CD14-positive monocyte (primary cell): ENCODE results near the gene OR1F1. TPM values are rescaled to one million over a fixed set of nuclear protein-coding genes. Genes with fewer than 3 reads are reported as not detected.

Experiments
- DNase-seq, 3 donors: peaks; one replicate each; pipeline ENCODE4 v3.0.0-alpha.2; 2011 to 2022
- H2AFZ ChIP-seq: 2 replicates; pipeline ENCODE4 v1.6.0; 2012; ENCODE audit warnings: mild to moderate bottlenecking, low read depth, low read length, inconsistent platforms; ENCODE audit not compliant: insufficient read depth, poor library complexity, severe bottlenecking
- H3K27ac ChIP-seq, 2 donors: 1 replicate in 1 of 2; 2 replicates in 1 of 2; pipeline ENCODE4 v1.5.1; 2012 to 2013; ENCODE audit warnings: low read length in 2 of 2, control low read depth in 1 of 2, inconsistent platforms in 1 of 2, low read depth in 1 of 2, mild to moderate bottlenecking in 1 of 2
- H3K27me3 ChIP-seq, 2 donors: one replicate each; pipeline versions ENCODE4 v1.6.0 to v1.6.1; 2011 to 2013; ENCODE audit warnings: low read length in 2 of 2; ENCODE audit not compliant: control insufficient read depth in 2 of 2, insufficient read depth in 2 of 2
- H3K36me3 ChIP-seq, 2 donors: replicated peaks in 1 of 2; 1 replicate in 1 of 2; 2 replicates in 1 of 2; pipeline versions ENCODE4 v1.5.1 to v1.6.1; 2012 to 2013; ENCODE audit warnings: low read length in 2 of 2, control low read depth in 1 of 2, inconsistent platforms in 1 of 2, mild to moderate bottlenecking in 1 of 2; ENCODE audit not compliant: insufficient read depth in 2 of 2, control insufficient read depth in 1 of 2
- H3K4me1 ChIP-seq, 2 donors: 1 replicate in 1 of 2; 2 replicates in 1 of 2; pipeline versions ENCODE4 v1.5.1 to v1.6.1; 2012 to 2013; ENCODE audit warnings: low read length in 2 of 2, control low read depth in 1 of 2, inconsistent platforms in 1 of 2, mild to moderate bottlenecking in 1 of 2, moderate library complexity in 1 of 2; ENCODE audit not compliant: insufficient read depth in 2 of 2, control insufficient read depth in 1 of 2
- H3K4me2 ChIP-seq: replicated peaks from 2 replicates; pipeline ENCODE3; 2012; ENCODE audit warnings: low read length, moderate library complexity, mild to moderate bottlenecking; ENCODE audit not compliant: poor library complexity, severe bottlenecking; ENCODE audit errors: extremely low read depth
- H3K4me3 ChIP-seq, 3 experiments: fragments of 200-600 bp in 1 of 3; sonication (generic) in 1 of 3; replicated peaks in 1 of 3; 1 replicate in 2 of 3; 2 replicates in 1 of 3; pipeline ENCODE4 v1.5.1; 2011 to 2013; ENCODE audit warnings: low read length in 3 of 3, mild to moderate bottlenecking in 3 of 3, control low read depth in 2 of 3, low read depth in 2 of 3, inconsistent platforms in 1 of 3, moderate library complexity in 1 of 3
- H3K79me2 ChIP-seq: 2 replicates; pipeline ENCODE4 v1.6.0; 2012; ENCODE audit warnings: mild to moderate bottlenecking, control low read depth, inconsistent platforms, low read length, moderate library complexity; ENCODE audit not compliant: insufficient read depth
- H3K9ac ChIP-seq: 2 replicates; pipeline ENCODE4 v1.6.0; 2017; ENCODE audit warnings: low read length, mild to moderate bottlenecking; ENCODE audit not compliant: insufficient read depth, poor library complexity, severe bottlenecking
- H3K9me3 ChIP-seq, 2 donors: replicated peaks in 1 of 2; 1 replicate in 1 of 2; 2 replicates in 1 of 2; pipeline versions ENCODE4 v1.5.1 to v1.6.1; 2012 to 2013; ENCODE audit warnings: low read length in 2 of 2, control low read depth in 1 of 2; ENCODE audit not compliant: control insufficient read depth in 1 of 2, insufficient read depth in 1 of 2
- H4K20me1 ChIP-seq: 2 replicates; pipeline ENCODE4 v1.6.0; 2012; ENCODE audit warnings: mild to moderate bottlenecking, low read length, control low read depth, moderate library complexity; ENCODE audit not compliant: insufficient read depth
- H3K27ac Mint-ChIP-seq, 7 donors: one replicate each; pipeline ENCODE4 v1.8.0; 2020; ENCODE audit warnings: mild to moderate bottlenecking in 7 of 7, mixed read lengths in 7 of 7, moderate library complexity in 6 of 7, inconsistent platforms in 2 of 7
- H3K27me3 Mint-ChIP-seq, 3 donors: one replicate each; pipeline ENCODE4 v1.8.0; 2021 to 2022; ENCODE audit warnings: low read depth in 3 of 3, mild to moderate bottlenecking in 3 of 3, mixed read lengths in 3 of 3, moderate library complexity in 3 of 3, inconsistent platforms in 1 of 3
- H3K36me3 Mint-ChIP-seq, 2 donors: one replicate each; pipeline ENCODE4 v1.8.0; 2020; ENCODE audit warnings: mixed read lengths in 2 of 2, inconsistent platforms in 1 of 2, mild to moderate bottlenecking in 1 of 2
- H3K4me1 Mint-ChIP-seq: one replicate; pipeline ENCODE4 v1.8.0; 2020; ENCODE audit warnings: mild to moderate bottlenecking, mixed read lengths
- H3K4me3 Mint-ChIP-seq, 2 donors: one replicate each; pipeline ENCODE4 v1.8.0; 2020; ENCODE audit warnings: mild to moderate bottlenecking in 2 of 2, mixed read lengths in 2 of 2, moderate library complexity in 1 of 2
- H3K9me3 Mint-ChIP-seq, 7 donors: one replicate each; pipeline ENCODE4 v1.8.0; 2020 to 2022; ENCODE audit warnings: mixed read lengths in 7 of 7, mild to moderate bottlenecking in 6 of 7, moderate library complexity in 6 of 7, inconsistent platforms in 2 of 7
- CTCF ChIP-seq: fragments of 200-600 bp; IDR thresholded peaks from one replicate; pipeline ENCODE4 v1.8.0; 2022; ENCODE audit warnings: antibody characterized with exemption, mild to moderate bottlenecking
- WGBS: methylation state at CpG from one replicate; pipeline ENCODE4 v1.1.5; 2013; ENCODE audit warnings: missing lambda C conversion rate; ENCODE audit not compliant: insufficient coverage; 5-methylcytosine and 5-hydroxymethylcytosine counted together
- intact Hi-C, 2 donors: fragments of 100-400 bp; cut with micrococcal nuclease; formaldehyde crosslinking; loops; one replicate each; pipeline versions ENCODE4 v1.15.0 to v1.15.1; 2023
- polyA plus RNA-seq, 3 donors: library from polyadenylated mRNA; depleted of rRNA in 1 of 3; unstranded in 2 of 3; stranded (reverse) in 1 of 3; fragments of 300-500 nt in 2 of 3; fragments of >200 nt in 1 of 3; fragmentation: Illumina TruSeq in 2 of 3; gene quantifications; 1 replicate in 2 of 3; 2 replicates in 1 of 3; pipeline ENCODE4 v1.2.3, GENCODE V29; 2012 to 2021

Gene OR1F1
- polyA plus RNA-seq, 3 donors: not detected

DNA sequence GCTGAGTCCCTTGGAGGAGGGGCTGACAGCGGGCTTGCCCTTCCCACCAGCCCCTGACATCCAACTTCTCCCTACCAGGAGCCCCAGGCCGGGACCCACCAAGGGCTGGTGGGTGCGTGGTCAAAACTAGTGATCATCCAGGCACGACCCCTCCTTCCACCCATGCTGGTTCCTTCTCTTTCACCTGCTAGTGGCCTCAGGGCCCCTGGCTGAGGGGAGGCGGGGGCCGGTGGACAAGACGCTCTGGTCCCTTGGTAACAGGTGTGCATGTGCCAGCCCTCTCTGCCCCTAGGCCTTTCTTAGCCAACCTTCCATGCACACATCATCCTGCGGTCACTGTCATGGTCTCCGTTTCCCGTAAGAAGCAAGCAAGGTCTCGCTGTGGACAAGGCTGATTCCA is 44.8 kb upstream of the OR1F1 start:
- H3K36me3 Mint-ChIP-seq: peaks cover 38 to 50% of the 10 kb centered on the region in 2 donors
- WGBS: over 99% methylated on average over 9 of the region's 11 CpGs
- H3K4me3 ChIP-seq: no peak overlapping the region

DNA sequence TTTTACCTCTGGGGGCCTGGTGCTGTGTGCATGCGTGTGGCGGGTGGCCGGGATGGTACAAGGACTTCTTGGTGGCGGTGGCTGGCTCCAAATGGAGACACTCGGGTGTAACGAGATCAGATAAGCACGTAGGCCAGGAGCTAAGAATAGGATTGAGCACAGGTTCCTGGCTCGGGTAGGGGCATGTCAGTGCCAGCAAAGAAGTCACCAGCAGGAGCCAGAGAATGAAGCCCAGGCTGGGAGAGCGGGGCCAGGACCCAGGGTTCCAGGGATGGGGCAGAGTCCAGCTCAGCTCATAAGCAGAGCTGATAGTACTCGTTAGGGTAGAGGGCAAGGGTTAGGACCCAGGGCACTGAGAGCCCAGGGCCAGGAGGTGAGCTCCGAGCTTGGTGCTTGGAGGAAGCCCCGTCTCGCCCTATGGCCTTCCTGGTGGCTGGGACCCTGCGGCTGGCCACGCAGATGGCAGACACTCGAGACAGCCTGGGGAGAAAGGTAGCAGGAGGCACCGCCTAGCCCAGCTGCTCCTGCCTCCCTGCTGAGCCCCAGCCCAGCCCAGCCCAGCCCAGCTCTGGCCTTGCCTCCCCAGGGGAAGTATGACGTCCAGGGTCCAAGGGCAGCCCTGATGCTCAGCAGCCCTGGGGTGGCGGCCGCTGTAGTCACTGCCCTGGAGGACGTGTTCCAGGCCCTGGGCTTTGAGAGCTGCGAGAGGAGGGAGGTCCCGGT is 44.2 kb upstream of the OR1F1 start:
- Histone ChIP-seq H3K9ac (no peak overlapping the region), H3K36me3 (peaks cover 25 to 45% of the 10 kb centered on the region in 2 donors), H2AFZ (no peak overlapping the region), H3K27me3 (no peaks in the 10 kb centered on the region), H3K27ac (no peak overlapping the region), H4K20me1 (no peaks in the 10 kb centered on the region), H3K9me3 (no peaks in the 10 kb centered on the region), H3K4me3 (no peak overlapping the region), H3K4me1 (no peaks in the 10 kb centered on the region), H3K4me2 (no peak overlapping the region), H3K79me2 (no peaks in the 10 kb centered on the region)
- H3K27me3 Mint-ChIP-seq: peaks cover 4 to 14% (median 11%) of the 10 kb centered on the region in 3 donors
- no peaks in the 10 kb centered on the region for H3K9me3 Mint-ChIP-seq
- TF ChIP-seq CTCF: no peak
- H3K27ac Mint-ChIP-seq: peak overlapping the region in 2 of 7 donors; percentile 54 to 66
- DNase-seq: no peak
- no peaks in the 10 kb centered on the region for H3K4me1 Mint-ChIP-seq
- H3K36me3 Mint-ChIP-seq: peaks cover 35 to 45% of the 10 kb centered on the region in 2 donors
- H3K4me3 Mint-ChIP-seq: no peak overlapping the region
- intact Hi-C loops: no loop called here
- WGBS: 91% methylated on average over 20 of the region's 23 CpGs

More for the DNA sequence above, 44.8 kb upstream of the OR1F1 start:
- Histone ChIP-seq H4K20me1 (no peaks in the 10 kb centered on the region), H3K27me3 (no peaks in the 10 kb centered on the region), H3K9me3 (no peaks in the 10 kb centered on the region), H3K9ac (no peak overlapping the region), H3K27ac (no peak overlapping the region), H3K4me2 (no peak overlapping the region), H3K79me2 (no peaks in the 10 kb centered on the region), H3K36me3 (peaks cover 31 to 51% of the 10 kb centered on the region in 2 donors), H2AFZ (no peak overlapping the region), H3K4me1 (no peaks in the 10 kb centered on the region)
- H3K27ac Mint-ChIP-seq: peak overlapping the region in 1 of 7 donors; percentile 40
- intact Hi-C loops: no loop called here
- no peaks in the 10 kb centered on the region for H3K4me1 Mint-ChIP-seq
- no peak overlapping the region for H3K4me3 Mint-ChIP-seq
- DNase-seq: no peak
- peaks cover 4 to 12% (median 11%) of the 10 kb centered on the region in 3 donors for H3K27me3 Mint-ChIP-seq
- H3K9me3 Mint-ChIP-seq: no peaks in the 10 kb centered on the region
- no peak for TF ChIP-seq CTCF
